ENCODE data around the gene DPH2. TPM values are rescaled to one million over a fixed set of nuclear protein-coding genes. Genes with fewer than 3 reads are reported as not detected.
A peak's percentile ranks its signal among the peaks of the same experiment; 100 is the strongest.

Gene DPH2
- total and polyA plus RNA-seq, 3 experiments from 2014 or later, result 32.9 to 94.7 (median 85.8) TPM

GRCh38 chr1:43932786-43933385 is 36.9 kb upstream of the DPH2 start:
- peaks cover 6 to 21% (median 11%) of the 10 kb centered on the region in 3 donors for H3K4me1 Mint-ChIP-seq
- H3K9me3 Mint-ChIP-seq, result no peaks in the 10 kb centered on the region
- no peaks in the 10 kb centered on the region for H3K36me3 Mint-ChIP-seq
- no peak for DNase-seq
- H3K27ac ChIP-seq (ENCODE audit: low read depth, low read length), result no peak overlapping the region
- no peaks in the 10 kb centered on the region for H3K9me3 ChIP-seq (ENCODE audit: low read length)
- peaks cover 21% of the 10 kb centered on the region for H3K27me3 ChIP-seq (ENCODE audit: insufficient read depth, low read length, poor library complexity, severe bottlenecking)
- H3K4me1 ChIP-seq (ENCODE audit: insufficient read depth, low read length), result no peaks in the 10 kb centered on the region
- H3K4me3 Mint-ChIP-seq, result peak overlapping the region in 1 of 7 donors; percentile 2
- no peaks in the 10 kb centered on the region for H3K36me3 ChIP-seq (ENCODE audit: insufficient read depth, low read length)
- H3K27ac Mint-ChIP-seq, result no peak overlapping the region
- ChIA-PET CTCF (interaction anchor here (1.4 to 4.4 kb wide), 5 partner anchors 10 to 168 kb away, joined by 4 to 46 read pairs (median 9); partner anchors contain the start of gene IPO13), POLR2A (no interaction called here)
- no peak overlapping the region for H3K4me3 ChIP-seq (ENCODE audit: low read length)
- peaks cover 24 to 29% of the 10 kb centered on the region in 2 donors for H3K27me3 Mint-ChIP-seq

DNA sequence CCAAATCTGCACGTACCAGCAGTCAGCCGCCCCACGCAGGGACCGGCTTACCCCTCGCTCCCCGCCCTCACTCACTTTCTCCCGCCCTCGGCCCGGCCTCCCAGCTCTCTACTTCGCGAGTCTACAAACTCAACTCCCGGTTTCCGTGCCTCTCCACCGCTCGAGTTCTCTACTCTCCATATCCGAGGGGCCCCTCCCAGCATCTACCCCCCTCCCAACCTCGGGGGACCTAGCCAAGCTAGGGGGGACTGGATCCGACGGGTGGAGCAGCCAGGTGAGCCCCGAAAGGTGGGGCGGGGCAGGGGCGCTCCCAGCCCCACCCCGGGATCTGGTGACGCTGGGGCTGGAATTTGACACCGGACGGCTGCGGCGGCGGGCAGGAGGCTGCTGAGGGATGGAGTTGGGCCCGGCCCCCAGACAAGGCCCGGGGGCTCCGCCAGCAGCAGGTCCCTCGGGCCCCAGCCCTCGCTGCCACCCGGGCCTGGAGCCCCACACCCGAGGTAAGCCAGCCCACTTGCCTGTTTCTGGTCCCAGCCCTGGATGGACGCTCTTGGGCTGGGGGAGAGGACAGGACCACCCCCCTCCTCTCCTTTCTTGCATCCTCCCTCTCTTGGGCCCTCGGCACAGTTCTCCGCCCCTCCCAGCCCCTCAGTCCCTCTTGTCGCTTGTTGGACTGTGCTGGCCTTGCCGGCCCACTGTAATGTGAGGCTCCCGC is 36.3 kb upstream of the DPH2 start, which contains the start of gene ARTN:
Gene ARTN (plus strand): TSS at position 416 of the 715 bp plus-strand sequence. CDS start 1,856 bp downstream, outside the sequence.
- peak within 1 kb of the TSS in 1 of 7 donors; percentile 2 for H3K4me3 Mint-ChIP-seq
- Histone ChIP-seq H3K36me3 (ENCODE audit: insufficient read depth, low read length) (no peaks in the 10 kb centered on the region), H3K9me3 (ENCODE audit: low read length) (no peaks in the 10 kb centered on the region), H3K27ac (ENCODE audit: low read depth, low read length) (no peak within 1 kb of the TSS), H3K27me3 (ENCODE audit: insufficient read depth, low read length, poor library complexity, severe bottlenecking) (peaks cover 21% of the 10 kb centered on the region), H3K4me1 (ENCODE audit: insufficient read depth, low read length) (no peaks in the 10 kb centered on the region), H3K4me3 (ENCODE audit: low read length) (no peak within 1 kb of the TSS)
- DNase-seq, result no peak
- peaks cover 6 to 21% (median 11%) of the 10 kb centered on the region in 3 donors for H3K4me1 Mint-ChIP-seq
- ChIA-PET POLR2A (no interaction called here), CTCF (interaction anchor here (1.2 to 4.4 kb wide), 11 partner anchors 10 to 406 kb away, joined by 4 to 46 read pairs (median 6); partner anchors contain the start of genes IPO13 and PTPRF)
- peaks cover 0 to 2% (median 0%) of the 10 kb centered on the region in 3 donors for H3K36me3 Mint-ChIP-seq
- peak within 1 kb of the TSS in 1 of 8 donors; percentile 33 for H3K27ac Mint-ChIP-seq
- peaks cover 23 to 29% of the 10 kb centered on the region in 2 donors for H3K27me3 Mint-ChIP-seq
- H3K9me3 Mint-ChIP-seq, result no peaks in the 10 kb centered on the region

DNA sequence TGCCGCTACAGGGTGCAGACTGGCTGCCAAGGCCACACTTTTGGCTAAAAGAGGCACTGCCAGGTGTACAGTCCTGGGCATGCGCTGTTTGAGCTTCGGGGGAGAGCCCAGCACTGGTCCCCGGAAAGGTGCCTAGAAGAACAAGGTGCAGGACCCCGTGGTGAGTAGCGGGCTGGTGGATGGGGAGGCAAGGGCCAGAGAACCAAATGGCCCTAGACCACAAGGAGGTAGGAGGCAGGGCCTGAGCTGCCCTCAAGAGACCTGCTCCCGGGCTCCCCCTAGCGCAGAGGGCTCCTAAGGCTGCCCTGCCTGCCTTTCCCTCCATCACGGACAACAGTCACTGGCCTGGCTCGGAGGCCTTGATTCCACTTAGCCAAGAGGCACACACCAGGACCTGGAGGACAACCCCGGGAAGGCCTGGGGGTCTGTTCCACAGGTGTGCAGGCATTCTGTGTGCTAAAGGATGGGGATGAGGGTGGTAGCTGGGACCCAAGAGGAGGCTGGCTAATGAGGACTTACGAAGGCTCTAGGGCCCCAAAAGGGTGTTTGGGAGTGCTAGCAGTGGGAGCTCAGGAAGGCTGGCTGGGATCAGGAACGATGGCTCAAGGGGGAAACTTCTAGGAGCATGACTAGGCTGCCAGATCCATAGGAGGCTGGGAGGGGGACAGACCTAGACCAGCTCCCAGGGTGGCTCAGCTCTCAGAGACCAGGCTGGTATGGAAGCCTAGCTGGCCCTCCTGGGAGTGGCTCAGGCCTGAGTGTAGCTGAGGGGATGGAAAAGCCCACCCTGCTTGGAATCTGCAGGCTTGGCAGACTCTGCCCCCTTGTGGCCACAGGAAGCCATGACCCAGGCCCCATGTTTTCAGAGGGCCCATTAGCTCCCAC is 35.5 kb upstream of the DPH2 start:
- H3K27me3 ChIP-seq (ENCODE audit: insufficient read depth, low read length, poor library complexity, severe bottlenecking), result peaks cover 21% of the 10 kb centered on the region
- POLR2A ChIA-PET, result no interaction called here

GRCh38 chr1:43934986-43935324 is 34.9 kb upstream of the DPH2 start:
- DNase-seq, result no peak
- H3K9me3 Mint-ChIP-seq, result no peaks in the 10 kb centered on the region
- Histone ChIP-seq H3K4me1 (ENCODE audit: insufficient read depth, low read length) (no peaks in the 10 kb centered on the region), H3K36me3 (ENCODE audit: insufficient read depth, low read length) (no peaks in the 10 kb centered on the region), H3K27me3 (ENCODE audit: insufficient read depth, low read length, poor library complexity, severe bottlenecking) (peaks cover 21% of the 10 kb centered on the region), H3K4me3 (ENCODE audit: low read length) (no peak overlapping the region), H3K27ac (ENCODE audit: low read depth, low read length) (no peak overlapping the region), H3K9me3 (ENCODE audit: low read length) (no peaks in the 10 kb centered on the region)
- H3K4me1 Mint-ChIP-seq, result peaks cover 6 to 21% (median 13%) of the 10 kb centered on the region in 3 donors
- POLR2A ChIA-PET, result no interaction called here
- CTCF ChIA-PET, result interaction anchor here (0.7 to 4.4 kb wide), 27 partner anchors 8 to 414 kb away, joined by 3 to 46 read pairs (median 5); partner anchors contain the start of genes DPH2, IPO13, KDM4A and PTPRF
- peaks cover 25 to 29% of the 10 kb centered on the region in 2 donors for H3K27me3 Mint-ChIP-seq
- peak overlapping the region in 1 of 7 donors; percentile 8 for H3K4me3 Mint-ChIP-seq
- no peak overlapping the region for H3K27ac Mint-ChIP-seq
- peaks cover 0 to 2% (median 2%) of the 10 kb centered on the region in 3 donors for H3K36me3 Mint-ChIP-seq

More for the DNA sequence above, 35.5 kb upstream of the DPH2 start:
- Mint-ChIP-seq H3K27me3 (peaks cover 23 to 29% of the 10 kb centered on the region in 2 donors), H3K27ac (peak overlapping the region in 1 of 8 donors; percentile 33), H3K9me3 (no peaks in the 10 kb centered on the region), H3K4me1 (peaks cover 6 to 21% (median 11%) of the 10 kb centered on the region in 3 donors), H3K4me3 (peak overlapping the region in 1 of 7 donors; percentile 8), H3K36me3 (peaks cover 0 to 2% (median 0%) of the 10 kb centered on the region in 3 donors)
- DNase-seq, result peak; percentile 26 to 63 (median 38)
- Histone ChIP-seq H3K9me3 (ENCODE audit: low read length) (no peaks in the 10 kb centered on the region), H3K4me1 (ENCODE audit: insufficient read depth, low read length) (no peaks in the 10 kb centered on the region), H3K4me3 (ENCODE audit: low read length) (no peak overlapping the region), H3K27ac (ENCODE audit: low read depth, low read length) (no peak overlapping the region), H3K36me3 (ENCODE audit: insufficient read depth, low read length) (no peaks in the 10 kb centered on the region)
- CTCF ChIA-PET, result interaction anchor here (0.7 to 4.4 kb wide), 28 partner anchors 8 to 414 kb away, joined by 3 to 46 read pairs (median 4); partner anchors contain the start of genes DPH2, IPO13, KDM4A and PTPRF

- Histone ChIP-seq H3K9me3 (ENCODE audit: low read length) (no peaks in the 10 kb centered on the region), H3K27ac (ENCODE audit: low read depth, low read length) (no peak overlapping the region), H3K4me3 (ENCODE audit: low read length) (no peak overlapping the region), H3K27me3 (ENCODE audit: insufficient read depth, low read length, poor library complexity, severe bottlenecking) (peaks cover 21% of the 10 kb centered on the region), H3K36me3 (ENCODE audit: insufficient read depth, low read length) (no peaks in the 10 kb centered on the region), H3K4me1 (ENCODE audit: insufficient read depth, low read length) (no peaks in the 10 kb centered on the region)
- no peaks in the 10 kb centered on the region for H3K9me3 Mint-ChIP-seq
- DNase-seq, result no peak
- peaks cover 6 to 21% (median 13%) of the 10 kb centered on the region in 3 donors for H3K4me1 Mint-ChIP-seq
- ChIA-PET CTCF (interaction anchor here (1.1 to 4.4 kb wide), 13 partner anchors 10 to 415 kb away, joined by 3 to 46 read pairs (median 5); partner anchors contain the start of genes DPH2, IPO13 and PTPRF), POLR2A (no interaction called here)
- H3K36me3 Mint-ChIP-seq, result peaks cover 0 to 2% (median 2%) of the 10 kb centered on the region in 3 donors
- peaks cover 25 to 29% of the 10 kb centered on the region in 2 donors for H3K27me3 Mint-ChIP-seq
- peak overlapping the region in 3 of 7 donors; percentile 2 to 48 (median 19) for H3K4me3 Mint-ChIP-seq
- no peak overlapping the region for H3K27ac Mint-ChIP-seq
Measured at GRCh38 chr1:43935711-43936427, 33.9 kb upstream of the DPH2 start.

DNA sequence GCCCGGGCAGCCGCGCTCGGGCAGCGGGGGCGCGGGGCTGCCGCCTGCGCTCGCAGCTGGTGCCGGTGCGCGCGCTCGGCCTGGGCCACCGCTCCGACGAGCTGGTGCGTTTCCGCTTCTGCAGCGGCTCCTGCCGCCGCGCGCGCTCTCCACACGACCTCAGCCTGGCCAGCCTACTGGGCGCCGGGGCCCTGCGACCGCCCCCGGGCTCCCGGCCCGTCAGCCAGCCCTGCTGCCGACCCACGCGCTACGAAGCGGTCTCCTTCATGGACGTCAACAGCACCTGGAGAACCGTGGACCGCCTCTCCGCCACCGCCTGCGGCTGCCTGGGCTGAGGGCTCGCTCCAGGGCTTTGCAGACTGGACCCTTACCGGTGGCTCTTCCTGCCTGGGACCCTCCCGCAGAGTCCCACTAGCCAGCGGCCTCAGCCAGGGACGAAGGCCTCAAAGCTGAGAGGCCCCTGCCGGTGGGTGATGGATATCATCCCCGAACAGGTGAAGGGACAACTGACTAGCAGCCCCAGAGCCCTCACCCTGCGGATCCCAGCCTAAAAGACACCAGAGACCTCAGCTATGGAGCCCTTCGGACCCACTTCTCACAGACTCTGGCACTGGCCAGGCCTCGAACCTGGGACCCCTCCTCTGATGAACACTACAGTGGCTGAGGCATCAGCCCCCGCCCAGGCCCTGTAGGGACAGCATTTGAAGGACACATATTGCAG is 33.2 kb upstream of the DPH2 start:
- no peak overlapping the region for H3K27ac ChIP-seq (ENCODE audit: low read depth, low read length)
- Mint-ChIP-seq H3K9me3 (no peaks in the 10 kb centered on the region), H3K4me1 (peaks cover 6 to 21% (median 13%) of the 10 kb centered on the region in 3 donors), H3K27ac (peak overlapping the region in 1 of 8 donors; percentile 29), H3K27me3 (peaks cover 25 to 29% of the 10 kb centered on the region in 2 donors), H3K4me3 (peak overlapping the region in 2 of 7 donors; percentile 8 to 57), H3K36me3 (peaks cover 0 to 2% (median 2%) of the 10 kb centered on the region in 3 donors)
- CTCF ChIA-PET, result interaction anchor here (3.3 to 4.4 kb wide), 2 partner anchors 10 to 171 kb away, joined by 45 to 46 read pairs; partner anchors contain the start of gene IPO13
- H3K4me1 ChIP-seq (ENCODE audit: insufficient read depth, low read length), result no peaks in the 10 kb centered on the region
- POLR2A ChIA-PET, result no interaction called here
- H3K27me3 ChIP-seq (ENCODE audit: insufficient read depth, low read length, poor library complexity, severe bottlenecking), result peaks cover 21% of the 10 kb centered on the region
- DNase-seq, result no peak
- H3K9me3 ChIP-seq (ENCODE audit: low read length), result no peaks in the 10 kb centered on the region
- H3K4me3 ChIP-seq (ENCODE audit: low read length), result no peak overlapping the region
- no peaks in the 10 kb centered on the region for H3K36me3 ChIP-seq (ENCODE audit: insufficient read depth, low read length)

Measured in CD8-positive, alpha-beta memory T cell (primary cell).